MG63 (cell line): ENCODE data around the gene GSG1L. TPM values are rescaled to one million over a fixed set of nuclear protein-coding genes. Genes with fewer than 3 reads are reported as not detected.
A peak's percentile ranks its signal among the peaks of the same experiment; 100 is the strongest.

ENCODE experiments used
- DNase-seq: peaks from one replicate; pipeline ENCODE4 v3.0.0-alpha.2; 2020
- H3K27me3 ChIP-seq: fragments of 250-450 bp; sonication (Bioruptor Pico); 2 replicates; pipeline ENCODE4 v1.5.1; 2020; ENCODE audit warnings: mild to moderate bottlenecking, moderate library complexity
- H3K36me3 ChIP-seq: fragments of 250-450 bp; sonication (Bioruptor Pico); 2 replicates; pipeline ENCODE4 v1.5.1; 2020; ENCODE audit warnings: mild to moderate bottlenecking, moderate library complexity
- H3K4me3 ChIP-seq: fragments of 250-450 bp; sonication (Bioruptor Pico); 2 replicates; pipeline ENCODE4 v1.5.1; 2020; ENCODE audit warnings: mild to moderate bottlenecking, moderate library complexity
- H3K9me3 ChIP-seq: fragments of 250-450 bp; sonication (Bioruptor Pico); 2 replicates; pipeline ENCODE4 v1.5.1; 2020; ENCODE audit warnings: mild to moderate bottlenecking, moderate library complexity
- total RNA-seq: library from RNA; depleted of rRNA; stranded (reverse); fragments of >200 nt; shearing (Covaris generic); gene quantifications from 2 replicates; pipeline ENCODE4 v1.2.3, GENCODE V29; 2014; ENCODE audit warnings: low replicate concordance

Gene GSG1L
- total RNA-seq, 1 experiment from 2014 or later: 7.3 TPM

GRCh38 chr16:28058839-28059589 lies 4.5 kb downstream of the GSG1L start:
- Histone ChIP-seq H3K36me3 (no peaks in the 10 kb centered on the region), H3K9me3 (no peaks in the 10 kb centered on the region), H3K4me3 (no peak overlapping the region), H3K27me3 (peaks cover 9% of the 10 kb centered on the region)
- no peak for DNase-seq

- H3K4me3 ChIP-seq: no peak overlapping the region
- DNase-seq: no peak
- no peaks in the 10 kb centered on the region for H3K9me3 ChIP-seq
- no peaks in the 10 kb centered on the region for H3K36me3 ChIP-seq
- H3K27me3 ChIP-seq: peaks cover 6% of the 10 kb centered on the region; the same call in 1 of the 2 replicates
These were observed 5.6 kb downstream of the GSG1L start for GRCh38 chr16:28057949-28058348.

- DNase-seq: no peak
- Histone ChIP-seq H3K36me3 (no peaks in the 10 kb centered on the region), H3K4me3 (no peak overlapping the region), H3K9me3 (peaks cover 12% of the 10 kb centered on the region), H3K27me3 (0 out of 2 replicates have a peak, but pooled peaks cover 2% of the 10 kb centered on the region)
These were observed 10.1 kb downstream of the GSG1L start for GRCh38 chr16:28053461-28053860.

- Histone ChIP-seq H3K36me3 (no peaks in the 10 kb centered on the region), H3K9me3 (peaks cover 14% of the 10 kb centered on the region), H3K4me3 (no peak overlapping the region), H3K27me3 (0 out of 2 replicates have a peak, but pooled peaks cover 2% of the 10 kb centered on the region)
- no peak for DNase-seq
These were observed 11.0 kb downstream of the GSG1L start for GRCh38 chr16:28052274-28053128.

GRCh38 chr16:28051486-28051885 lies 12.0 kb downstream of the GSG1L start:
- no peak for DNase-seq
- Histone ChIP-seq H3K9me3 (peaks cover 14% of the 10 kb centered on the region), H3K4me3 (no peak overlapping the region), H3K36me3 (no peaks in the 10 kb centered on the region), H3K27me3 (0 out of 2 replicates have a peak, but pooled peaks cover 2% of the 10 kb centered on the region)

- DNase-seq: peak; percentile 56
- Histone ChIP-seq H3K36me3 (no peaks in the 10 kb centered on the region), H3K4me3 (no peak overlapping the region), H3K9me3 (no peaks in the 10 kb centered on the region), H3K27me3 (no peaks in the 10 kb centered on the region; the same call in 1 of the 2 replicates)
These were observed 20.7 kb downstream of the GSG1L start for GRCh38 chr16:28042811-28043210.

- no peak for DNase-seq
These were observed 21.9 kb downstream of the GSG1L start for GRCh38 chr16:28041615-28042014.

GRCh38 chr16:28040039-28040438 lies 23.5 kb downstream of the GSG1L start:
- Histone ChIP-seq H3K4me3 (no peak overlapping the region), H3K36me3 (no peaks in the 10 kb centered on the region), H3K27me3 (no peaks in the 10 kb centered on the region; the same call in 1 of the 2 replicates), H3K9me3 (no peaks in the 10 kb centered on the region)
- no peak for DNase-seq

More at GRCh38 chr16:28041615-28042014, 21.9 kb downstream of the GSG1L start:
- H3K27me3 ChIP-seq: no peaks in the 10 kb centered on the region; the same call in 1 of the 2 replicates
- H3K9me3 ChIP-seq: no peaks in the 10 kb centered on the region
- no peak overlapping the region for H3K4me3 ChIP-seq
- H3K36me3 ChIP-seq: no peaks in the 10 kb centered on the region

GRCh38 chr16:28039493-28039892 lies 24.0 kb downstream of the GSG1L start:
- no peaks in the 10 kb centered on the region for H3K36me3 ChIP-seq
- no peak overlapping the region for H3K4me3 ChIP-seq
- H3K9me3 ChIP-seq: no peaks in the 10 kb centered on the region
- DNase-seq: no peak
- H3K27me3 ChIP-seq: no peaks in the 10 kb centered on the region; the same call in 1 of the 2 replicates

GRCh38 chr16:28038409-28038808 lies 25.1 kb downstream of the GSG1L start:
- Histone ChIP-seq H3K4me3 (no peak overlapping the region), H3K9me3 (no peaks in the 10 kb centered on the region), H3K36me3 (no peaks in the 10 kb centered on the region), H3K27me3 (peaks cover 5% of the 10 kb centered on the region)
- DNase-seq: no peak

GRCh38 chr16:28035866-28036393 lies 27.6 kb downstream of the GSG1L start:
- DNase-seq: no peak
- H3K27me3 ChIP-seq: peaks cover 13% of the 10 kb centered on the region
- no peaks in the 10 kb centered on the region for H3K9me3 ChIP-seq
- no peak overlapping the region for H3K4me3 ChIP-seq
- H3K36me3 ChIP-seq: no peaks in the 10 kb centered on the region

- DNase-seq: no peak
- Histone ChIP-seq H3K36me3 (no peaks in the 10 kb centered on the region), H3K9me3 (no peaks in the 10 kb centered on the region), H3K4me3 (no peak overlapping the region), H3K27me3 (peaks cover 13% of the 10 kb centered on the region)
These were observed 29.6 kb downstream of the GSG1L start for GRCh38 chr16:28033870-28034269.

- H3K4me3 ChIP-seq: no peak overlapping the region
- peaks cover 13% of the 10 kb centered on the region for H3K27me3 ChIP-seq
- H3K9me3 ChIP-seq: no peaks in the 10 kb centered on the region
- no peaks in the 10 kb centered on the region for H3K36me3 ChIP-seq
- DNase-seq: no peak
These were observed 34.0 kb downstream of the GSG1L start for GRCh38 chr16:28029387-28030002.

GRCh38 chr16:28027055-28027454 lies 36.5 kb downstream of the GSG1L start:
- Histone ChIP-seq H3K9me3 (no peaks in the 10 kb centered on the region), H3K36me3 (no peaks in the 10 kb centered on the region), H3K27me3 (peaks cover 4% of the 10 kb centered on the region; the same call in 1 of the 2 replicates), H3K4me3 (no peak overlapping the region)
- no peak for DNase-seq

GRCh38 chr16:28025631-28026030 lies 37.9 kb downstream of the GSG1L start:
- Histone ChIP-seq H3K4me3 (no peak overlapping the region), H3K27me3 (no peaks in the 10 kb centered on the region), H3K36me3 (no peaks in the 10 kb centered on the region), H3K9me3 (peaks cover 6% of the 10 kb centered on the region; the same call in 1 of the 2 replicates)
- no peak for DNase-seq

- DNase-seq: no peak
- Histone ChIP-seq H3K9me3 (peaks cover 10% of the 10 kb centered on the region; the same call in 1 of the 2 replicates), H3K27me3 (peaks cover 3% of the 10 kb centered on the region; the same call in 1 of the 2 replicates), H3K36me3 (no peaks in the 10 kb centered on the region), H3K4me3 (no peak overlapping the region)
These were observed 44.3 kb downstream of the GSG1L start for GRCh38 chr16:28019218-28019617.
